HG03520 (cell line): ENCODE results near the gene ZNF737.
"Not testable (repeated sequence)": the region's sequence is repeated elsewhere in the genome, so short reads cannot be mapped to it uniquely, and the experiment has no call there.

Experiments used
- ATAC-seq: cut with Tn5 transposase; IDR thresholded peaks from one replicate; pipeline ENCODE4 v1.9.1; 2021; ENCODE audit warnings: mild to moderate bottlenecking, moderate library complexity; ENCODE audit not compliant: unreplicated experiment

Gene ZNF737

DNA sequence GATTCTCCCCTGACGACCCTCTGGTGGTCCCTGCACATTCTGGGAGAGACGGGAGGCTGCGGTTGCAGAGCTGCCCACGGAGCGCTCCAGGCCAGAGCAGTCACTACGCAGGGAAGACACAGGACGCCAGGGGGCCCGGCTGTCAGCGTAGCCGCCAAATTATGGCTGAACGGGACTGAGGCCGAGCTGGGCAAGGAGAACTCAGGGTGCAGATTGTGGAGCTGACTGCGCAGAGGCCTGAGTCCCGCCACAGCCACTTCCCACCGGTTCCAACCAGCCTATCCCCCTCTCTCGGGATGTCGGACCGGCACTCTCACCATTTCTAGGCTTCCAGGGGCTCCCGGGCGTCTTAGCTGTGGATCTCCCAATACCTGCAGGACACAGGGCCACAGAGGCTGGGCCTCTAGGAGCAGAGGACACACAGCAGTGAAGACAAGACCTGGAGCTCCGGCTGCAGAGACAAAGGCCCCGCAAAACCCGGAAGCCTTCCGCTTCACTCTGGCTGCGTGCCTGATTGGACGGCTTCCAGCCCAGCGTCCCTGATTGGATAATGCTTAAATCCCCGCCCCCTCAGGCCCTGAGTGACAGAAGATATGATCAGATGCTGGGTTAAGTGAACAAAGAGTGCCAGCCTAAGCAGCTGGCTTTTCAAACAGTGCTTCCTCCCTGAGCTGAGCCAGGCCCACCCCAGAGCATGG is at the start of gene ZNF737:
Gene ZNF737, minus strand, starts transcription at position 461 of the 698 bp plus-strand sequence. Its CDS starts 141 bp downstream, at position 320.
- ATAC-seq = peak; percentile 89

DNA sequence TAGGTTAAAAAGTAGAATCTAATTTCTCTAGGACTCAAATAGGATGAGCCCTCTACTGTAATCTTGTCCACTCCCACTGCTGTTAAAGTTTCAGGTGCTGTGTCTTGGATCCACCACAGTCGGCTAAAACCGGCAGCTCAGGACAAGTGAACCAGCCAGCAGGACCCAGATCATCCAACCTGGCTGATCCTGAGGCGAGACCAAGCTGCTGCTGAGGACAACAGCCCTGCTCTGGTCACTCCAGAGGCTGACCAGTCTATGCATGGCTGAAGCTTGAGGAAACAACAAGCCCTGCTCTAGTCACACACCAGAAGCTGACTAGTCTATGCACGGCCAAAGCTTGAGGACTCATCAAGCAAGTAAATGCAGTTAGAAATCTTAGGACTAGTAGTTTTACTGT is 49.4 kb upstream of the ZNF737 start:
- not testable (repeated sequence) for ATAC-seq

DNA sequence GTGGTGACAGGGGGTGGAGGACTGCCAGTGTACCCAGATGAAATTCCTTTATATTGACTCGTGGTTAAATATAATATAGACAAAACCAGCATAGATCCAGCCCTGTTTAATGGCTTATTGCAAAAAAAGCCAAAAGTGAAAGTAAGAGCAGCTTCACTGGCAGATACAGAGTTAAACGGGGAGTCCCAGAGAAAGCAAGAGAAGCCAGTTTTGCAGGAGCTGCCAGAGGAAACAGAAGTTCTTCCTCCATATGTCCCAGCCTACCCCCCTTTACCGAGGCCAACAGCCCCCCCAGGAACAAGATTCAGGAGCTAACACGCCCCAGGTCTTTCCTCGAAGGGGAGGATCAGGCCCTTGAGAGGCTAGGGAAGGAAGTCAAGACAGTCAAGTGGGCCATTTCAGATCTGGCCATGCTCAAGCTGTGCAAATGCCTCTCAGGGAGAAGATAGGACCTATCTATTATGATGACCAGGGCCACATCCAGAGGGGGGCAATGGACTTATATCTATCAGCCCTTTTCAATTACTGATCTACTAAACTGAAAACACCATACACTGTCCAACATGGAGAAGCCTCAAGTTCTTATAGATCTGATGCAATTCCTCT is 47.2 kb upstream of the ZNF737 start:
- ATAC-seq = no peak

DNA sequence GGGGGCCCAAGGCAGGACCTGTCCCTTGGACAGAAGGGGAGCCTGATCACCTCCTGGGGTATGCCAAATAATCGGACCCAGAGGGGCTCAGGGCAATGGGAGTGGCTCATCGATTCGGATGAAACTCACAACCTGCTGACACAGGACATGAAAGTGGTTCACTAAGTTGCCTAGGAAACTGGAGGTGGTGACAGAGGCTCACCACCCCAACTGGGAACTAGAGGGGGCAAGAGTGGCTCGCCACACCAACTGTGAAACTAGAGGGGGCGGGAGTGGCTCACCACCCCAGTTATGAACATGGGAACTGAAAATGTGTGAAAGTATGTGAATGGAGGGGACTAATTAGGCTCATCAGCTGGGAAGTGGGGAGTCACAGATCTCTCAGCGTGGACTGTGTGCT is 46.3 kb upstream of the ZNF737 start:
- no peak for ATAC-seq

DNA sequence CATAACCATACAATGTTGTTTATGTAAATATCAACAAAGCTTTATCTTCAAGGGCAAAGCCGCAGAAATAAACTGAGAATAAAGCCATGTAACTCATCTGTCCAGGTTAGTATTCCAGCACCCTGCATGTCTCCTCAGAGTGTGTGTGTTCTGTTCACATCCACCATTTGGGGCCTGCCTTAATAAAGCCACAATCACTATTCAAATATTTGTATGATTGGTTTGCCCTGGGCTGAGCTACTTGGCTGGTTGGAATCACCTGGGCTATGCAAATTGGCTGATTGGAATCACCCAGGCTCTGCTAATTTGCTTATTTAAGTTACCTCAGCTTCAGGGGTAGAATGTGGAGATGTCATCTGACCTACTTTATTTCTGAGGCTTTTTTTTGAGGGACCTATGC is 42.4 kb upstream of the ZNF737 start:
- no peak for ATAC-seq

DNA sequence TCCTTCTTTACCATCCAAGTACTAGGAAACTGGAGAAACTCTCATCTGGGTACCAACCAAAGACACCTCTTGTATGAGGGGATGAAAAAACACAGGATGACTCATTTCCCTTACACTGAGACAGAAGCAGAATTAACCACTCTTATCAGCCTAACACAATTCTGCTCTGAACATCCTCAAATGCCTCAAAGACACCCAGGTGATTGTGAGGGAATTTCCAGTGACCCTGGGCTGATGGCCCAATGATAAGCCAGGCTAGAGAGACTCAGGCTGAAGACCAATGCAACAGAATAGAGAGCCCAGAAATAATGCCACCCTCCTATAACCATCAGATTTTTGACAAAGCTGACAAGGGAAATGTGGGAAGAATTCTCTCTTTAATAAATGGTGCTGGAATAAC is 7.0 kb downstream of the ZNF737 start:
- ATAC-seq = no peak

DNA sequence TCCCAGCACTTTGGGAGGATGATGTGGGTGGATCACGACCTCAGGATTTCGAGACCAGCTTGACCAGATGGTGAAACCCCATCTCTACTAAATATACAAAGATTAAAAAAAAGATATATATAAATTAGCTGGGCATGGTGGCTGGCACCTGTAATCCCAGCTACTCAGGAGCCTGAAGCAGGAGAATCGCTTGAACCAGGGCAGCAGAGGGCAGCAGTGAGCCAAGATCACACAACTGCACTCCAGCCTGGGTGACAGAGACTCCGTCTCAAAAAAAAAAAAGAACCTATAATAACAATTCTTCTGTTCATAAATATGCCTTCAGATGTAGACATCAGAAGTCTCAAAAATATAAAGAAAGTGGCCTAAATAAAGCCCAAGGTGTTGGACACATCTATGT is 7.6 kb downstream of the ZNF737 start:
- ATAC-seq = no peak

DNA sequence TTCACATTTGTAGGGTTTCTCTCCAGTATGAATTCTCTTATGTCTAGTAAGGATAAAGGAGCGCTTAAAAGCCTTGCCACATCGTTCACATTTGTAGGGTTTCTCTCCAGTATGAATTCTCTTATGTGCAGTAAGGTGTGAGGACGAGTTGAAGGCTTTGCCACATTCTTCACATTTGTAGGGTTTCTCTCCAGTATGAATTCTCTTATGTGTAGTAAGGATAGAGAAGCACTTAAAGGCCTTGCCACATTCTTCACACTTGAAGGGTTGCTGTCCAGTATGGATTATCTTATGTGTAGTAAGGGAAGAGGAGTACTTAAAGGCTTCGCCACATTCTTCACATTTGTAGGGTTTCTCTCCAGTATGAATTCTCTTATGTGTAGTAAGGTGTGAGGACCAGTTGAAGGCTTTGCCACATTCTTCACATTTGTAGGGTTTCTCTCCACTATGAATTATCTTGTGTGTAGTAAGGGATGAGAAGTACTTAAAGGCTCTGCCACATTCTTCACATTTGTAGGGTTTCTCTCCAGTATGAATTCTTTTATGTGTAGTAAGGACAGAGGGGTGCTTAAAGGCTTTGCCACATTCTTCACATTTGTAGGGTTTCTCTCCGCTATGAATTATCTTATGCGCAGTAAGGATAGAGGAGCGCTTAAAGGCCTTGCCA is 20.8 kb downstream of the ZNF737 start:
- not testable (repeated sequence) for ATAC-seq

DNA sequence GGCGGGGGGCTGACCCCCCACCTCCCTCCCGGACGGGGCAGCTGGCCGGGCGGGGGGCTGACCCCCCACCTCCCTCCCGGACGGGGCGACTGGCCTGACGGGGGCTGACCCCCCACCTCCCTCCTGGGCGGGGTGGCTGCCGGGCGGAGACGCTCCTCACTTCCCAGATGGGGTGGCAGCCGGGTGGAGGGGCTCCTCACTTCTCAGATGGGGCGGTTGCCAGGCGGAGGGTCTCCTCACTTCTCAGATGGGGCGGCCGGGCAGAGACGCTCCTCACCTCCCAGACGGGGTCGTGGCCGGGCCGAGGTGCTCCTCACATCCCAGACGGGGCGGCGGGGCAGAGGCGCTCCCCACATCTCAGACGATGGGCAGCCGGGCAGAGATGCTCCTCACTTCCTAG is 35.3 kb downstream of the ZNF737 start:
- ATAC-seq = not testable (repeated sequence)

DNA sequence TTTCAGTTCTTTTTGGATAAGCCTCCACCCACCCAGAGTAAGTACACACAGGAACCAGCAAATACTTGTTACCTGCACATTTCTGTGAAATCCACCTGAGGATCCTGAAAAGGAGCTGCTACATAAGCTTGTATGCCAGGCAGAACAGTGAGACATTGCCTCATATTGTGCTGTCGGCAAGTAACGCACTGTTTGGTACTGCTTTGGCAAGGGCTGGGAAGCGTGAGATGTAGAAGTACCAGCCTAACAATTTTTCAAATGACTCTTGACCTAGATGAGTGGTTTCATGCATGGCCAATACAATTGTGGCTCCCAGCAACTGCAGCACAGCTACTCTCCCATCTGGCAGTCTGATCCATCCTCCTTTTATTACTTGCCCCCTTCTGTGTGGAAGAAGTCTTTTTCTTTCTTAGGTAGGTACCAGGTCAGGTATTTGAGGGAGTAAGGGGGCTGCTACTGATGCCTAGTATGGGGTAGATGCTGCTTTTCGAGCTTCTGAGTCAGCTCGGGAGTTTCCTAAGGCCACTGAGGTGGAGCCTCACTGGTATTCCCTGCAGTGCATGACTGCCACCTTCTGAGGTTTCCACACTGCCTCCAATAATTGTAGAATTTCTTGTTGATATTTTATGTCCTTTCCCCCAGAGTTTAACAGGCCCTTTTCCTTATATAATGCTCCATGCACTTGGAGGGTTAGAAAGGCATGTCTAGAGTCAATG is 52.2 kb downstream of the ZNF737 start:
- no peak for ATAC-seq

DNA sequence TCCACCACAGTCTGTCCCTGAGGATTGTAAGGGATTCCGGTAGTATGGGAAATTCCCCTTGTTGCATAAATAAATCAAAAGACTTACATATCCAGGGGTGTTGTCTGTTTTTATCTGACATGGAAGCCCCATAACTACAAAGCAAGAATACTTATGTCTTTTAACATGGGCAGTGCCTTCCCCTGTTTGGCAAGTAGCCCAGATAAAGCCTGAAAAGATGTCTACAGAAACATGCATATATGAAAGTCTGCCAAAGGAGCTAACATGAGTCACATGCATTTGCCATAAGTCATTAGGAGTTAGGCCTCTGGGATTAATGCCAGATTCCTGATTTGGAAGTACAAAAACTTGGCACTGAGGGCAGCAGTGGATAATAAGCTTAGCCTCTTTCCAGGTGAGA is 62.1 kb downstream of the ZNF737 start:
- ATAC-seq = no peak
